Activated CD8-positive, alpha-beta memory T cell treated with anti-CD3 and anti-CD28 coated beads for 24 hours (primary cell): ENCODE data around the gene TAS2R60.
"Not testable (repeated sequence)": the region's sequence is repeated elsewhere in the genome, so short reads cannot be mapped to it uniquely, and the experiment has no call there.

ENCODE experiments used
- DNase-seq: peaks from one replicate; pipeline ENCODE4 v3.0.0-alpha.2; 2020

Gene TAS2R60

GRCh38 chr7:143444063-143444782 is 970 bp downstream of the TAS2R60 start:
- no peak for DNase-seq

- DNase-seq = no peak
These were observed 1.5 kb downstream of the TAS2R60 start for GRCh38 chr7:143444785-143445184.

- no peak for DNase-seq
These were observed 4.2 kb downstream of the TAS2R60 start for GRCh38 chr7:143447466-143447865.

GRCh38 chr7:143448429-143448828 is 5.2 kb downstream of the TAS2R60 start:
- DNase-seq = no peak

- DNase-seq = no peak
These were observed 6.5 kb downstream of the TAS2R60 start for GRCh38 chr7:143449793-143450192.

GRCh38 chr7:143451122-143451521 is 7.9 kb downstream of the TAS2R60 start:
- no peak for DNase-seq

- no peak for DNase-seq
These were observed 8.5 kb downstream of the TAS2R60 start for GRCh38 chr7:143451746-143452145.

- DNase-seq = no peak
These were observed 9.2 kb downstream of the TAS2R60 start for GRCh38 chr7:143452495-143452894.

- DNase-seq = no peak
These were observed 10.9 kb downstream of the TAS2R60 start for GRCh38 chr7:143454091-143454680.

- no peak for DNase-seq
These were observed 12.2 kb downstream of the TAS2R60 start for GRCh38 chr7:143455491-143455890.

- DNase-seq = no peak
These were observed 12.7 kb downstream of the TAS2R60 start for GRCh38 chr7:143455942-143456341.

- no peak for DNase-seq
These were observed 13.9 kb downstream of the TAS2R60 start for GRCh38 chr7:143456992-143457793.

- DNase-seq = no peak
These were observed 15.0 kb downstream of the TAS2R60 start for GRCh38 chr7:143458263-143458662.

- DNase-seq = no peak
These were observed 15.4 kb downstream of the TAS2R60 start for GRCh38 chr7:143458681-143459080.

- DNase-seq = no peak
These were observed 16.1 kb downstream of the TAS2R60 start for GRCh38 chr7:143459359-143459758.

- DNase-seq = no peak
These were observed 17.2 kb downstream of the TAS2R60 start for GRCh38 chr7:143460271-143460979.

- no peak for DNase-seq
These were observed 18.8 kb downstream of the TAS2R60 start for GRCh38 chr7:143462045-143462444.

GRCh38 chr7:143463556-143463955 is 20.3 kb downstream of the TAS2R60 start:
- DNase-seq = no peak

- no peak for DNase-seq
These were observed 20.7 kb downstream of the TAS2R60 start for GRCh38 chr7:143463957-143464356.

GRCh38 chr7:143467724-143468123 is 24.5 kb downstream of the TAS2R60 start:
- DNase-seq = no peak

- DNase-seq = not testable (repeated sequence)
These were observed 28.9 kb downstream of the TAS2R60 start for GRCh38 chr7:143472071-143472689.

- DNase-seq = no peak
These were observed 34.4 kb downstream of the TAS2R60 start, which contains the start of gene TAS2R41 for GRCh38 chr7:143477501-143478150. TSS of gene TAS2R41 (plus strand) at chr7:143477873. CDS start at chr7:143477873, 0 bp downstream.
